Loucy (cell line): Measurements from ENCODE around the gene MGA.

Experiments
- CTCF ChIP-seq: fragments of 200-600 bp; sonication (generic); conservative IDR thresholded peaks from 2 replicates; pipeline ENCODE4 v1.5.1; 2014; ENCODE audit warnings: mild to moderate bottlenecking, antibody characterized with exemption, low read length
- EZH2phosphoT487 ChIP-seq: fragments of 200-600 bp; IDR thresholded peaks from 2 replicates; pipeline ENCODE4 v1.6.1; 2018; ENCODE audit warnings: antibody characterized with exemption, mild to moderate bottlenecking, moderate library complexity, borderline replicate concordance

DNA sequence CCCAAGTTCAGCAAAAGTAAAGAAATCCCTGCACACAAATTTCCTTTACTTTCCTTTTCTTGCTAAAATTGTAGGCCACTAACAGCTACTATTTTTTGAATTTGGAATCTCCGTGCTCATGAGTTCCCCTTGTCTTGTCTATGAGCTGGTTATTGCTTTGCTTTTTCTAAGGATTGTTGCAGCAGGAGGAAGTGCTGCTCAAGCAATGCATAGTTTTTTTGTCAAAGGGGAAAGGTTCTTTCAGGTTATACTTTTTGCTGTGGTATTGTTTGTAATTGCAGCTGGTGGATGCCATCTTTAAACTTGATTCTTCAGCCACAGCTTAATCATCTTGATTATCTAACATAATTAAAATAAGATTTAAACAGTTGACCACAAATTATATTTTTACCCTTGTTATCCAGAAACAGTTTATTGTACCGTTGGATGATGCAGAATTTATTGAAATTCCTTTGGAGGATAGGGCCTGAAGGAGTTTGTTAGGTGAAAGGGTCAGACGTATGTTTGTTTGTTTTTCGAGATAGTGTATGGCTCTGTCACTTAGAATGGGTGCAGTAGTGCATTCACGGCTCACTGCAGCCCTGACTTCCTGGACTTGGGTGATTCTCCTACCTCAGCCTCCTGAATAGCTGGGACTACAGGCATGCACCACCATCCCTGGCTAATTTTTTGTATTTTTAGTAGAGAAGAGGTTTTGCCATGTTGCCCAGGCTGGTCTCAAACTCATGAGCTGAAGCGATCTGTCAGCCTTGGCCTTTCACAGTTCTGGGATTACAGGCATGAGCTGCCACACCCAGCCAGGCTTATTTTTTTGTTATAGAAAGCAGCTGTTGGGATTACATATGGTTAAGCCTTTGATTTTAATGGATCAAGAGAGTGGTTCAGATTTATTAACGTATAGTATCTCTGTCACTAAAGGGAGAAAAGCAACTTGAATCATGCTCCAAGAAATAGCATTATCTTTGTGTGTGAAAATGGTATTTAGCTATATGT lies 11.7 kb downstream of the MGA start:
- TF ChIP-seq CTCF (no peak), EZH2phosphoT487 (no peak)
